Measurements from ENCODE around the gene GNG4.

- no peak for TF ChIP-seq CTCF (IDR thresholded peaks at IDR 0.05)
- no peak for TF ChIP-seq POLR2A (IDR thresholded peaks at IDR 0.05)
Observed at GRCh38 chr1:235503403-235504121, 146.0 kb downstream of the GNG4 start.
